ENCODE measurements around the gene FAM227B. TPM values are rescaled to one million over a fixed set of nuclear protein-coding genes. Genes with fewer than 3 reads are reported as not detected.

Gene FAM227B
- total and polyA plus RNA-seq, 2 of the 13 experiments (the other 11 are each of a cell fraction or from before 2014, with no cell fraction given): 1.9 to 2.6 TPM

- Histone ChIP-seq H3K9me3 (ENCODE audit: low read length) (no peaks in the 10 kb centered on the region), H4K20me1 (ENCODE audit: insufficient read depth, low read length) (no peaks in the 10 kb centered on the region), H3K27ac (ENCODE audit: extremely low read length, insufficient read depth, low read length) (no peak overlapping the region), H3K4me1 (ENCODE audit: insufficient read depth, low read length) (no peaks in the 10 kb centered on the region), H3K9ac (ENCODE audit: insufficient read depth, low read depth, low read length) (no peak overlapping the region), H3K4me3 (replicated peaks in 1 of 3; ENCODE audit: insufficient read depth in 1 of 3, low read depth in 2 of 3, low read length in 3 of 3) (no peak overlapping the region), H3K79me2 (ENCODE audit: insufficient read depth, low read length) (no peaks in the 10 kb centered on the region), H2AFZ (ENCODE audit: low read length) (no peak overlapping the region), H3K27me3 (ENCODE audit: control insufficient read depth in 1 of 2, insufficient read depth in 2 of 2, low read length in 2 of 2) (no peaks in the 10 kb centered on the region), H3K4me2 (ENCODE audit: low read depth, low read length) (no peak overlapping the region), H3K36me3 (replicated peaks in 1 of 2; ENCODE audit: control insufficient read depth in 1 of 2, insufficient read depth in 2 of 2, low read length in 2 of 2) (no peaks in the 10 kb centered on the region)
- intact Hi-C loops (cut with micrococcal nuclease; ENCODE audit: unreplicated experiment): no loop called here
- FAIRE-seq (no peak), DNase-seq (ENCODE audit: low spot score) (no peak), ATAC-seq (no peak)
- no TSS peak for BruUV-seq (replicated peaks)
- in situ Hi-C loops (cut with HindIII; ENCODE audit: extremely low pct_ligation_motif_present, low pct_unique_long_range_greater_than_20kb): no loop called here
- ChIA-PET POLR2A (no interaction called here), CTCF (ENCODE audit: low intra/inter-chr PET ratio, low total read pairs) (no interaction called here)
- TF ChIP-seq HMGA1 (CRISPR knock-in tag; conservative IDR thresholded peaks at IDR 0.05): no peak
- TF ChIP-seq MAFK (conservative IDR thresholded peaks at IDR 0.05 in 1 of 2, IDR thresholded peaks at IDR 0.05 in 1 of 2; ENCODE audit: low read length in 2 of 2): peak in 1 of 2 experiments; percentile 34; a peak in 1 of 4 replicates
Observed at GRCh38 chr15:49427372-49427771, 193.2 kb downstream of the FAM227B start.

- BruUV-seq (replicated peaks): no TSS peak
Observed at GRCh38 chr15:49424954-49425353, 195.7 kb downstream of the FAM227B start.

More at GRCh38 chr15:49424954-49425353, 195.7 kb downstream of the FAM227B start:
- no peak for ATAC-seq
- H3K4me2 ChIP-seq (ENCODE audit: low read depth, low read length): no peak overlapping the region
- no peaks in the 10 kb centered on the region for H4K20me1 ChIP-seq (ENCODE audit: insufficient read depth, low read length)
- FAIRE-seq: no peak
- intact Hi-C loops (cut with micrococcal nuclease; ENCODE audit: unreplicated experiment): no loop called here
- H2AFZ ChIP-seq (ENCODE audit: low read length): no peak overlapping the region
- CTCF ChIA-PET (ENCODE audit: low intra/inter-chr PET ratio, low total read pairs): no interaction called here
- H3K4me1 ChIP-seq (ENCODE audit: insufficient read depth, low read length): no peaks in the 10 kb centered on the region
- H3K4me3 ChIP-seq (replicated peaks in 1 of 3; ENCODE audit: insufficient read depth in 1 of 3, low read depth in 2 of 3, low read length in 3 of 3): no peak overlapping the region
- H3K9me3 ChIP-seq (ENCODE audit: low read length): no peaks in the 10 kb centered on the region
- no peaks in the 10 kb centered on the region for H3K27me3 ChIP-seq (ENCODE audit: control insufficient read depth in 1 of 2, insufficient read depth in 2 of 2, low read length in 2 of 2)
- 3% methylated on average over 1 of the region's 1 CpG for WGBS (ENCODE audit: low lambda C conversion rate)
- TF ChIP-seq ZNF207 (IDR thresholded peaks at IDR 0.05; ENCODE audit: borderline replicate concordance) (no peak), EHMT2 (IDR thresholded peaks at IDR 0.05; ENCODE audit: borderline replicate concordance, low read depth, low read length) (no peak), ZNF124 (CRISPR knock-in tag; IDR thresholded peaks at IDR 0.05) (no peak), SIX4 (CRISPR knock-in tag; IDR thresholded peaks at IDR 0.05) (no peak), ATF1 (CRISPR knock-in tag; IDR thresholded peaks at IDR 0.05) (no peak)
- H3K9ac ChIP-seq (ENCODE audit: insufficient read depth, low read depth, low read length): no peak overlapping the region
- H3K36me3 ChIP-seq (replicated peaks in 1 of 2; ENCODE audit: control insufficient read depth in 1 of 2, insufficient read depth in 2 of 2, low read length in 2 of 2): no peaks in the 10 kb centered on the region
- no peaks in the 10 kb centered on the region for H3K79me2 ChIP-seq (ENCODE audit: insufficient read depth, low read length)
- POLR2A ChIA-PET: no interaction called here
- no peak overlapping the region for H3K27ac ChIP-seq (ENCODE audit: extremely low read length, insufficient read depth, low read length)
- in situ Hi-C loops (cut with HindIII; ENCODE audit: extremely low pct_ligation_motif_present, low pct_unique_long_range_greater_than_20kb): loop anchor here (5.0 kb wide), 2 partner anchors 193 to 563 kb away; no protein-coding TSS in a partner anchor
- no peak for DNase-seq (ENCODE audit: low spot score)

Measured in HepG2 (cell line).